ENCODE measurements around the gene RAMP1.

RAMP1 gene

GRCh38 chr2:237922641-237923361 lies 63.4 kb downstream of the RAMP1 start:
- TF ChIP-seq REST (IDR thresholded peaks at IDR 0.05; ENCODE audit: insufficient read depth in 1 of 2, low read depth in 2 of 2, low read length in 2 of 2) (no peak), POLR2AphosphoS5 (IDR thresholded peaks at IDR 0.05; ENCODE audit: low read depth, low read length) (no peak), FOXP2 (optimal IDR thresholded peaks at IDR 0.05; ENCODE audit: borderline replicate concordance, extremely low read depth, extremely low read length, insufficient read depth) (no peak), TAF1 (IDR thresholded peaks at IDR 0.05; ENCODE audit: borderline replicate concordance, insufficient read depth, low read length) (no peak), SIN3A (IDR thresholded peaks at IDR 0.05; ENCODE audit: borderline replicate concordance, insufficient read depth, low read length) (no peak)

- TF ChIP-seq SIN3A (IDR thresholded peaks at IDR 0.05; ENCODE audit: borderline replicate concordance, insufficient read depth, low read length) (no peak), POLR2AphosphoS5 (IDR thresholded peaks at IDR 0.05; ENCODE audit: low read depth, low read length) (no peak), TAF1 (IDR thresholded peaks at IDR 0.05; ENCODE audit: borderline replicate concordance, insufficient read depth, low read length) (no peak), REST (IDR thresholded peaks at IDR 0.05; ENCODE audit: insufficient read depth in 1 of 2, low read depth in 2 of 2, low read length in 2 of 2) (no peak), FOXP2 (optimal IDR thresholded peaks at IDR 0.05; ENCODE audit: borderline replicate concordance, extremely low read depth, extremely low read length, insufficient read depth) (no peak)
Measured at GRCh38 chr2:237923481-237924163, 64.2 kb downstream of the RAMP1 start.

GRCh38 chr2:237924164-237924534 lies 64.7 kb downstream of the RAMP1 start:
- TF ChIP-seq SIN3A (IDR thresholded peaks at IDR 0.05; ENCODE audit: borderline replicate concordance, insufficient read depth, low read length) (no peak), POLR2AphosphoS5 (IDR thresholded peaks at IDR 0.05; ENCODE audit: low read depth, low read length) (no peak), REST (IDR thresholded peaks at IDR 0.05; ENCODE audit: insufficient read depth in 1 of 2, low read depth in 2 of 2, low read length in 2 of 2) (no peak), TAF1 (IDR thresholded peaks at IDR 0.05; ENCODE audit: borderline replicate concordance, insufficient read depth, low read length) (no peak), FOXP2 (optimal IDR thresholded peaks at IDR 0.05; ENCODE audit: borderline replicate concordance, extremely low read depth, extremely low read length, insufficient read depth) (no peak)

GRCh38 chr2:237927135-237927534 lies 67.7 kb downstream of the RAMP1 start:
- TF ChIP-seq REST (IDR thresholded peaks at IDR 0.05; ENCODE audit: insufficient read depth in 1 of 2, low read depth in 2 of 2, low read length in 2 of 2) (peak; percentile 80 to 92), POLR2AphosphoS5 (IDR thresholded peaks at IDR 0.05; ENCODE audit: low read depth, low read length) (no peak)

All from PFSK-1 (cell line).